Measurements from ENCODE around the gene PLSCR3.
A peak's percentile ranks its signal among the peaks of the same experiment; 100 is the strongest.

Gene PLSCR3

DNA sequence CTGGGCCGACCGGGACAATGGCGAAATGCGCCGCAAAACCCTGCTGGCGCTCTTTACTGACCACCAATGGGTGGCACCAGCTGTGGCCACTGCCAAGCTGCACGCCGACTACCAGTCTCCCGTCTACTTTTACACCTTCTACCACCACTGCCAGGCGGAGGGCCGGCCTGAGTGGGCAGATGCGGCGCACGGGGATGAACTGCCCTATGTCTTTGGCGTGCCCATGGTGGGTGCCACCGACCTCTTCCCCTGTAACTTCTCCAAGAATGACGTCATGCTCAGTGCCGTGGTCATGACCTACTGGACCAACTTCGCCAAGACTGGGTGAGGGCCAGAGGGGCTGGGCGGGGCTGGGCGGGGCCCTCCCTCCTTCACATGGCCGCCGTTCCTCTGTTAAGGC is 21.5 kb upstream of the PLSCR3 start:
- Mint-ChIP-seq H3K27ac (no peak overlapping the region), H3K36me3 (no peaks in the 10 kb centered on the region), H3K27me3 (no peaks in the 10 kb centered on the region), H3K4me1 (no peaks in the 10 kb centered on the region), H3K9me3 (no peaks in the 10 kb centered on the region), H3K4me3 (no peak overlapping the region)

DNA sequence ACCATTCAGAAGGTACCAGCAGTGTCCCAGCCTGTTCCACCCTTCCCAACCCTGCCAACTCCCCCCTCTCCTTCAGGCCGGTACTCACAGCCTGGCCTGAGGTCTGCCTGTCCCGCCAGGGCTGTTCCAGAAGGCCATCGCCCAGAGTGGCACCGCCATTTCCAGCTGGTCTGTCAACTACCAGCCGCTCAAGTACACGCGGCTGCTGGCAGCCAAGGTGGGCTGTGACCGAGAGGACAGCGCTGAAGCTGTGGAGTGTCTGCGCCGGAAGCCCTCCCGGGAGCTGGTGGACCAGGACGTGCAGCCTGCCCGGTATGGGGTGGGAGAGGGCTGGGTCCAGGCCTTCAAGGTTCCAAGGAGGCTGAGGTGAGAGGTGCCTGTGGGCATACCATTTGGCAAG is 20.5 kb upstream of the PLSCR3 start:
- no peaks in the 10 kb centered on the region for H3K4me1 Mint-ChIP-seq
- H3K36me3 Mint-ChIP-seq = no peaks in the 10 kb centered on the region
- no peaks in the 10 kb centered on the region for H3K9me3 Mint-ChIP-seq
- no peak overlapping the region for H3K4me3 Mint-ChIP-seq
- no peaks in the 10 kb centered on the region for H3K27me3 Mint-ChIP-seq
- H3K27ac Mint-ChIP-seq = no peak overlapping the region

DNA sequence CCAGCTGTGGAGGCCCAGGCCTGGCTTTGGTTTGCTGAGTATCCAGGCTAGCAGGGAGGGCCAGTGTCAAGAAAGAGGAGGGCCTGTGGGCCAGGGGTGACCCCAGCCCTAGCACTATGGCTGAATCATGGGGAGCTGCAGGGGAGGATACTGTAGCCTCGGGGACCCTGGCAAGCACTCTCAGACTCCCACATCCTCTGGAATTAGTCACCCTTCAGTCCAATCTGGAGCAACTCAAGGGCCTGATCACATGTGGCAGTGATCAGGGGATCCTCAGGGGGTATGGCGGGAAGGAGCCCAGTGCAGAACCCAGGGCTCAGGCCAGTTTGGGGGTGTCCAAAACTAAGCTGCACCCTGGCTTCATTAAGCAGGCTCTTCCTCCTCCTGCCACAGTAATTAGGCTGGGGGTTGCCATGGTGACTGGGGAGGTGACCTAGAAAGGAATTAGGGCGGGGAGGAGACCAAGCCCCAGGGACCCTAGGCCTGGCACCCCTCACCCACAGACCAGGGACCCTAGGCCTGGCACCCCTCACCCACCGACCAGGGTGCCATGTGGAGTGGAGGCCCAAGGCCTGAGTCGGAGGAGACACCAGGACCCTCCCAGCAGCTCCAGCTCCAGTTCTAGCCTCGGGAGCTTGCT is 19.1 kb upstream of the PLSCR3 start:
- no peaks in the 10 kb centered on the region for H3K36me3 Mint-ChIP-seq
- no peak overlapping the region for H3K4me3 Mint-ChIP-seq
- H3K9me3 Mint-ChIP-seq = no peaks in the 10 kb centered on the region
- peaks cover 6% of the 10 kb centered on the region for H3K4me1 Mint-ChIP-seq
- H3K27me3 Mint-ChIP-seq = no peaks in the 10 kb centered on the region
- H3K27ac Mint-ChIP-seq = no peak overlapping the region

DNA sequence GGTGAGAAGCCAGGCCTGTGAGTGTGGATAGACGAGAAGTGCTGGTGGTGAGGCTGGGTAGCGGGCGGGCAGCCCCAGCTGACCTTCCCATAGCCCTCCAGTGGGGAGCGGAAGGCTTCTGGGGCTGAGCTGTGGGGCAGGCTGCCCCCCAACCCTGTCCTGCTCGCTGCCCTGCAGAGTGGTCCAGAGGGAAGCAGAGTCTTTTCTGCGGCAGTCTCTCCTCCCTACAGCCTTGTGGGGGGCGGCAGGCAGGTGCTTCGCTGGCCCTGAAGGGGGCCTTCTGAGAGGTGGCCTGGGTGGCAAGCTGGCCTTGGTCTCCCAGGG is 17.1 kb upstream of the PLSCR3 start:
- Mint-ChIP-seq H3K36me3 (no peaks in the 10 kb centered on the region), H3K9me3 (no peaks in the 10 kb centered on the region), H3K27ac (no peak overlapping the region), H3K4me1 (peaks cover 6% of the 10 kb centered on the region), H3K4me3 (no peak overlapping the region), H3K27me3 (no peaks in the 10 kb centered on the region)

DNA sequence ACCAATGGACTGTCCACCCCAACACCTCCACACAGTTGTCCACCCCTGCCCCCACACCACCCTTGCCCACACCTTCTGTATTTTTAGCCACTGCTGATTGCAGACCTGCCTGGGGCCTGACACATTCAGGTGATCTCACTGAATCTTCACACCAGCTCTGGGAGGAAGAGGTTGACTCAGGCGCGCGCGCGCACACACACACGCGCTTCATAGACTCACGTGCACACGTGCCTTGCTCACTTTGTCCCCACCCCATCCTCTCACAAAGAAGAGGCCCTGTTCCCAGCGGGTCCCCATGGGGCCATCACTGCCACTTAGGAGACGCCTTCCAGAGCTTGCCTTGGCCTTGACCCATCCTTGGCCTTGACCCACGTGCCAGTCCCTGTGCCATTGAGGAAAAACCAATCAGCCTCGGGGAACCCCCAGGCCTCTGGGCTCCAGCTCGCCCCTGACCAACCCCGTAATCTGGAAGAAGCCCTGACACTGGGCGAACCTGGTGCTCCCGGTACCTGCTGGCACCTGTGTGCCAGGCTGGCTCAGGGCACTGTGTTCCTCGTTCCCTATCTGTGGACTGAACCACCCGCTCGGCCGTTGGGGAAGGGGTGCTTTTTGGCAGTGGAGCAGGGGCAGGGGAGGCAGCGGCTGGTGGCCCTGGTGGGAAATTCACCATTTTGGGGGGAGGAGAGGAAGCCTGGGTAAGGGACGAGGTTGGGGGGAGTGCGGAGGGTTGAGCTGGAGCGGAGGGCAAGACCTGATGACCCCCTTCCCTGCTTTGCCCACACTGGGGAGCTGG is 16.5 kb upstream of the PLSCR3 start:
- H3K4me1 Mint-ChIP-seq = peaks cover 10% of the 10 kb centered on the region
- H3K27me3 Mint-ChIP-seq = no peaks in the 10 kb centered on the region
- no peak overlapping the region for H3K4me3 Mint-ChIP-seq
- no peaks in the 10 kb centered on the region for H3K9me3 Mint-ChIP-seq
- H3K36me3 Mint-ChIP-seq = no peaks in the 10 kb centered on the region
- H3K27ac Mint-ChIP-seq = peak overlapping the region; percentile 46

DNA sequence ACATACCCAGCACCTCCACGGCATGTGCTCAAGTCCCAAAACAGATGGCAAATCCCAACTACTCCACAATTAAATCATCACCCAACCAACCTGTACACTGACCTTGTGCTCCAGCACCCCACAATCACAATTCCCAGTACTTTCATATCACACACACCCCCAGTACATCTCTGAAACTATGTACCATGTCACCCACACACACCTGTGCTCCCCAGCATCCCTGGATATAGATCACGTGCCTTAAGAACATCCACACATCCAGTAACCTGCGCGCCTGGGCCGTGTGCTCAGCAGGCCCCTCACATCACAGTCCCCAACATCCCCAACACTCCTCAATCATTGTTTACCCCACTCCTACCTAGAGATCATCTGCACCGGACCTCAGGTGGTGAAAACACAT is 15.4 kb upstream of the PLSCR3 start:
- Mint-ChIP-seq H3K4me3 (no peak overlapping the region), H3K4me1 (peaks cover 14% of the 10 kb centered on the region), H3K36me3 (no peaks in the 10 kb centered on the region), H3K27ac (no peak overlapping the region), H3K27me3 (no peaks in the 10 kb centered on the region), H3K9me3 (no peaks in the 10 kb centered on the region)

DNA sequence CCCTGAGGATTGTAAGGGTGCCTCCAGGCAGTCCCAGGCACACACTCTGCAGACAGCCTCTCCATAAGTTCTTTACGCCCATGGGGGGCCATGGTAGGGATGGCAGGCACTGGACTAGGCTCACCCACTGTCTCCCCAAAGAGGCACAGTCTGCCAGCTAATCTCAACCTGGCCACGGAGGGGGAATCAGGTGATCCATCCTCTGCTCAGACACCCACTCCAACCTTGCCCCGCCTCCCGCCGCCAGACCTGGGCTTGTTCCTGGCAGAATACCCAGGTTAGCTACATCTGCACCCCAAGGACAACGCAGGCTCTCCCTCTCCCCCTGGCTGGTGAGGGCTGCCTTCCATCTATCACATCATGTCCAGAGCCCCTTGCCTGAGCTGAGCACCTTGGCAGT is 14.5 kb upstream of the PLSCR3 start:
- peak overlapping the region; percentile 46 for H3K27ac Mint-ChIP-seq
- H3K4me1 Mint-ChIP-seq = peaks cover 14% of the 10 kb centered on the region
- no peaks in the 10 kb centered on the region for H3K9me3 Mint-ChIP-seq
- no peaks in the 10 kb centered on the region for H3K27me3 Mint-ChIP-seq
- peak overlapping the region; percentile 44 for H3K4me3 Mint-ChIP-seq
- no peaks in the 10 kb centered on the region for H3K36me3 Mint-ChIP-seq

DNA sequence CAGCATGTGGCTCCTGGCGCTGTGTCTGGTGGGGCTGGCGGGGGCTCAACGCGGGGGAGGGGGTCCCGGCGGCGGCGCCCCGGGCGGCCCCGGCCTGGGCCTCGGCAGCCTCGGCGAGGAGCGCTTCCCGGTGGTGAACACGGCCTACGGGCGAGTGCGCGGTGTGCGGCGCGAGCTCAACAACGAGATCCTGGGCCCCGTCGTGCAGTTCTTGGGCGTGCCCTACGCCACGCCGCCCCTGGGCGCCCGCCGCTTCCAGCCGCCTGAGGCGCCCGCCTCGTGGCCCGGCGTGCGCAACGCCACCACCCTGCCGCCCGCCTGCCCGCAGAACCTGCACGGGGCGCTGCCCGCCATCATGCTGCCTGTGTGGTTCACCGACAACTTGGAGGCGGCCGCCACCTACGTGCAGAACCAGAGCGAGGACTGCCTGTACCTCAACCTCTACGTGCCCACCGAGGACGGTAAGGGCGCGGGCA is 14.0 kb upstream of the PLSCR3 start:
- no peaks in the 10 kb centered on the region for H3K27me3 Mint-ChIP-seq
- no peak overlapping the region for H3K27ac Mint-ChIP-seq
- no peaks in the 10 kb centered on the region for H3K9me3 Mint-ChIP-seq
- H3K4me1 Mint-ChIP-seq = peaks cover 14% of the 10 kb centered on the region
- no peaks in the 10 kb centered on the region for H3K36me3 Mint-ChIP-seq
- H3K4me3 Mint-ChIP-seq = no peak overlapping the region

DNA sequence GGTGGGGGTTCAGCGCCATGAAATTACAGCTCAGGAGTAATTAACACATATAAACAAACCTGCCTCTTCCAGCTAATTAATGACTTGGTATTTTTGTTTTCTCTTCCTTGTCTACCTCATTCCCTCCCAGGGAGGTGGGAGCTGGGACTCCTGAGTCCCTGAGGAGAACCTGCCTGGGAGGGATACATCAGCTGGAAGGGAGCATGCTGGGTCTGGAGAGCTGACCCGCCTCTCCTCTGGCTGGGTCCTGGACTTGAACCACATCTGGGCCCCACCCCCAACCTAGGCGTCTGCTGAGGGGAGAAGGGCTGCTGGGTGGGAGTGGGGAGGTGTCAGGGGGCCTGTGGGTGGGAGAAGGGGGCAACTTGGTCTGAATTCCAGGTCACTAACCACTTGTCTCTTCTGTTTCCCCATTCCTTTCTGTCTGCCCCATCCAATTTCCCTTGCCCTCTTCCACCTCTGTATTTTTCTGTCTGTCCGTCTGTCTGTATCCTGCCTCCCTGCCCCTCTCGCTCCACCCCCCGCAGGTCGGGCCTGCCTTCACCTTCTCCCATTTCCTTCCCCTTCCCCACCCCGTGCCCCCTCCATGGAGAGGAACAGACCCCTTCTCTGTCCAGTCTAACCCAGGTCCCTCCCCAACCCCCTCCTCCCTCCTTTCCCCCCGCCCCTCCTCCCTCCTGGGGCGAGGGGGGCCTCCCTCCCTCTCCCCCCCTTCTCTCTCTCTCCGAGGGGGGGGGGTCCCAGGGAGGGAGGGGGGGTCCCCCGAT is 13.3 kb upstream of the PLSCR3 start, which contains the start of gene NLGN2:
NLGN2 (plus strand) TSS at position 361 of the 767 bp plus-strand sequence. CDS start 411 bp downstream, outside the sequence.
- no peak within 1 kb of the TSS for H3K27ac Mint-ChIP-seq
- H3K36me3 Mint-ChIP-seq = no peaks in the 10 kb centered on the region
- no peaks in the 10 kb centered on the region for H3K9me3 Mint-ChIP-seq
- H3K27me3 Mint-ChIP-seq = no peaks in the 10 kb centered on the region
- peaks cover 20% of the 10 kb centered on the region for H3K4me1 Mint-ChIP-seq
- H3K4me3 Mint-ChIP-seq = peak within 1 kb of the TSS; percentile 27

DNA sequence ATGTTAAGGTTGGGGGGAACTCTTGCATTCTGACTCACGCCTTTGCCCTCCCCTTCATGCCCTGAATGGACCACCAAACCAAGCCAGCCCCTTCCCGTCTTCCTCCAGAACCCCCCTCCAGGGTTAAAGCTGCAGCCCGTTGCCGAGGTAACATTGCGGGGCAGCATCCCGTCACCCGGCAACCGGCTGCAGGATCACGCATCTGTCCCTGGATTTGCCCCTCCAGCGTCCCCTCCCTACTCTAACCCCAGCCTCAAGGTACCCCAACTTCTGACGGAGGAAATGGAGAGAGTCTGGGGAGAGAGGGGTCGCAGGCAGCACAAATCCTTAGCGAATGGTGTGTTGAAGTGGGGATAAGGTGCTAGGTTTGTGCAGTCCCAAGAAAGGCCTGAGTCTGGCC is 12.8 kb upstream of the PLSCR3 start:
- H3K9me3 Mint-ChIP-seq = no peaks in the 10 kb centered on the region
- H3K4me1 Mint-ChIP-seq = peaks cover 21% of the 10 kb centered on the region
- H3K27ac Mint-ChIP-seq = no peak overlapping the region
- H3K4me3 Mint-ChIP-seq = no peak overlapping the region
- no peaks in the 10 kb centered on the region for H3K27me3 Mint-ChIP-seq
- no peaks in the 10 kb centered on the region for H3K36me3 Mint-ChIP-seq

DNA sequence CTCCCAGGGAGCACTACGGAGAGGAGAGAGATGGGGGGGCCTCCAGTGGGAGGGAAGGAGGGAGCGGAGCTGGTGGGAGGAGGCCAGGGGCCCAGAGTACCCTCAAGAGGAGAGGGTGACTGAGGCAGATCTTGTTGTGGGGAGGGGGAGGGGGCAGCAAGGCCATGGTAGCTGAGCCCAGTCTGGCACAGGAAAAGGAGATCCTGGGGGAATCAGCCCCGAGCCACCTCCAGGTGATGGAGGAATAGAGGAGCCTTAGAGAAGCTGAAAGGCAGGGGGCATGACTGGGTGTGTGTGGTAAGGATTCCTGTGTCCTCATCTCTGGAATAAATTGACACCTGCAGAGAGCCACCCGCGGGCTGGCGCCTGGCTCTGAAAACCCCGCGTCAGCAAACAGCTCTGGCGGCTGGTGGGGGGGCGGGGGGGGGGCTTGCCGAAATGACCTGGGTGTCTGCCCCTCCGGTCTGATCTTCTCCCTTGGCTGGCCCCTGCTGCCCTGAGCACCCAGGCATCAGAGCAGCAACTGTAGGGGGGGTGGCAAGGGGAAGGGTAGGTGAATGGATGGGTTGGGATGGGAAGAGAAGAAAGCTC is 12.0 kb upstream of the PLSCR3 start:
- H3K36me3 Mint-ChIP-seq = no peaks in the 10 kb centered on the region
- peaks cover 21% of the 10 kb centered on the region for H3K4me1 Mint-ChIP-seq
- peak overlapping the region; percentile 8 for H3K27ac Mint-ChIP-seq
- peak overlapping the region; percentile 71 for H3K4me3 Mint-ChIP-seq
- H3K9me3 Mint-ChIP-seq = no peaks in the 10 kb centered on the region
- H3K27me3 Mint-ChIP-seq = no peaks in the 10 kb centered on the region

DNA sequence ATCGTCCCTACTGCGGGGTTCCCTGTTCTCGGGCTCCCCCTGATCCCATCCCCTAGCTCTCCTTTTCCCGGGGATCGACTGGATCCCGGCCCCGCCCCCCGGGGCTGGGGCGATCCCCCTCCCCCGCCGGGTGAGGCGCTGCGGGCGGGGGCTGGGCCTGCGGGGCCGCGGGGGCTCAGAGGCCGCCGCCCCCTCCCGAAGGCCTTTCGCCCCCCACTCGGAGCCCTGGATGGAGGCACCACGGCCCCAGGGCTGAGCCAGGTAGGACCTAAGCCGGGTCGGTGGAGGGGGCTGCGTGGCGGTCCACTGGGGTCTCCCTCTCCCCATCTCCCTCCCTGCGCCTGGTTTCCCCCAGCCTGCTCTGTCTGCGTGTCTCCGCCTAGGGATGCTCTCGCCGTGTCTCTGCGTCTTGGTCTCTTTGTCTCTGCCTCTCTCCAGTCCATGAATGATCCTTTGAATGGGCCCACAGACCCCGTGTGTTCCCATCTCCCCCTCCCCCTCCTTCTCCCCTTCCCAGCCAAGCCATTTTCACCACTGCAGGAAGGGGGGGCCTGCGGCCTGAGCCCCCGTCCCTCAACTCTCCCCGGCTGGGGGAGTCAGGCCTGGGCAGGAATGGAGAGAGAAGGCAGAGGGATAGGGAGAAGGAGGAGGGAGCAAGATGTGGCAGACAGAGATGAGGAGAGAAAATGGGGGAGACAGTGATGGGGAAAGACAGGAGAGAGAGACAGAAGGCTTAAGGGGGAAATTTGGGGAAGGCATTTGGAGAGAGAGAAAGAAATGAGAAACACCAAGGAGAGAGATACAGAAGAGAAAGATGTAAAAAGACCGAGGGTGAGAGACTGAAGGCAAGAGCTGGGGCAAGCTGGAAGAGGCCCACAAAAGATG is 11.3 kb upstream of the PLSCR3 start:
- Mint-ChIP-seq H3K4me3 (peak overlapping the region; percentile 77), H3K36me3 (no peaks in the 10 kb centered on the region), H3K9me3 (no peaks in the 10 kb centered on the region), H3K27ac (peak overlapping the region; percentile 59), H3K27me3 (no peaks in the 10 kb centered on the region), H3K4me1 (peaks cover 21% of the 10 kb centered on the region)

DNA sequence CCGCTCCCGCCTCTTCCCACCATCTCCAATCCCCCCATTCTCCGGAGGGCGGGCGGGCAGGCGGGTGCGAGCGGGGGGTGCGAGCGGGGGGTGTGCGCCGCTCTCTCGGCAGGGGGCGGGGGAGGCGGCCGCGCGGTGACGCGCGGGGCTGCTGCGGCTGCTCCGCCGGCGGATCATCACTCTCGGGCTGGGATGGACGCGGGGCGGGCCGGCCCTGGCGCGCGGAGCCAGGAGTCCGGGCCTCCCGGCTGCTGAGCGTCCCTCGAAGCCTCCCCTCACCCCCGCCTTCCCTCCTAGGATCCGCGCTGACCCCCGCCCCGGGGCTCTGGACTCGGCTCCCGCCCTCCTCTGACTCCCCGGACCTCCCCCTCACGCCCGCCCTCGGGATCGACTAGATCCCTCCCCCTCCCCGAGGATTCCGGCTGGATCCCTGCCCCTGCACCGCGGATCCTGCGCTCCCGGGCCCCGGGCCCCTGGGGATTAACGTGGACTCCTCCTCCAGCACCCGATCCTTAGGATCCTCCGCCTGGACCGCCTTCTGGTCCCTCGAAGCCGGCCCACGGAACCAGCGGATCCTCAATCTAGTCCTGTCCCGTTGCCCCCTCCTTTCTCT is 10.5 kb upstream of the PLSCR3 start:
- peaks cover 21% of the 10 kb centered on the region for H3K4me1 Mint-ChIP-seq
- peak overlapping the region; percentile 96 for H3K4me3 Mint-ChIP-seq
- H3K27ac Mint-ChIP-seq = peak overlapping the region; percentile 59
- H3K36me3 Mint-ChIP-seq = no peaks in the 10 kb centered on the region
- no peaks in the 10 kb centered on the region for H3K9me3 Mint-ChIP-seq
- no peaks in the 10 kb centered on the region for H3K27me3 Mint-ChIP-seq

DNA sequence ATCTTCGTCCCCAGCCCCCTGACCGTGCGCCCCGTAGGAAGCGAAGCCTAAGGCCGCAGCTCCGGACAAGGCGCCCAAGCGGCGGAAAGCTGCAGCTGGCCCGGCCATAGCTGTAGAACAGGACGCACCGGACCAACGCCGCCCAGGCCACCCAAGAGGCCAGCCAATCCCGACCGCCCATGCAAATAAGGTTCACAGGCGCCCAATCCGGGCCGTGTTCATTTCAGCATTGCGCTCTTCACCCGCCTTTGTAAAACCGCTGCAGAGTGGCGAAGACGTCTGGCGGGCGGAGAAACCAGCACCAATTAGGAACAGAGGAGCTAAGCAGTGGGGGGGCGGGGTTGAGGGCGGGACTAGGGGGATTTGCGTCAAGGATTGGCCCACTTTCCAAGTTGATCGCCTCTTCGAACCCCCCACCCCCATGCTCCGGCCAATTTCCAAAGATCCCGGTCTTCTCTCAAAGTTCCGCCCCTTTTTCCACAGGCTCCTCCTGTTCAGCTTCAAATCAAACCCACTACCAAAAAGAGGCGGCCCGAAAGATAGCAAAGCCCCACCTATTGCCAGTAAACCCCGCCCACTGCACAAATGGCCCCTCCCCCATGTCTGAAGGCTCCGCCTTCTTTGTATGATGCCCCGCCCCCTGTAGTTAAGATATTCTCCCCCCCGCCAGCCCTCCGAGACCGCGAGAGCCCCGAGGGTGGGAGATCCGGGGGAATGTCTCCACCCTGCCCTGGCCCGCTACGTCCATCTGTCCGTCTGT is 9.8 kb upstream of the PLSCR3 start, which contains the start of gene TMEM256:
TMEM256 (minus strand) TSS at position 121 of the 760 bp plus-strand sequence; CDS start at position 108, 13 bp downstream.
- Mint-ChIP-seq H3K4me1 (peaks cover 18% of the 10 kb centered on the region), H3K36me3 (no peaks in the 10 kb centered on the region), H3K4me3 (peak within 1 kb of the TSS; percentile 96), H3K9me3 (no peaks in the 10 kb centered on the region), H3K27ac (peak within 1 kb of the TSS; percentile 93), H3K27me3 (no peaks in the 10 kb centered on the region)
